DMS114 treated with DMSO at 0.1 percent for 48 hours (cell line): ENCODE measurements around the gene GRK5.
"Not testable (repeated sequence)": the region's sequence is repeated elsewhere in the genome, so short reads cannot be mapped to it uniquely, and the experiment has no call there.

Source experiments
- DNase-seq: peaks from one replicate; lab custom pipeline; 2025; ENCODE audit not compliant: unreplicated experiment; lab: John Stamatoyannopoulos, UW

The GRK5 gene

GRCh38 chr10:119431773-119432135 lies 224.4 kb downstream of the GRK5 start:
- no peak for DNase-seq

DNA sequence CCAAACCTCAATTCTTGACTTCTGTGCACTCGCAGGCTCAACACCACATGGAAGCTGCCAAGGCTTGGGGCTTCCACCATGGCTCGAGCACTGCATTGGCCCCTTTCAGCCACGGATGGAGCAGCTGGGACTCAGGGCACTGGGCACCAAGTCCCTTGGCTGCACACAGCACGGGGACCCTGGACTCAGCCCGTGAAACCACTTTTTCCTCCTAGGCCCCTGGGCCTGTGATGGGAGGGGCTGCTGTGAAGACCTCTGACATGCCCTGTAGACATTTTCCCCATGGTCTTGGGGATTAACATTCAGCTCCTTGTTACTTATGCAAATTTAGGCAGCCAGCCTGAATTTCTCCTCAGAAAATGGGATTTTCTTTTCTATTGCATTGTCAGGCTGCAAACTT lies 227.6 kb downstream of the GRK5 start:
- DNase-seq, result not testable (repeated sequence)

DNA sequence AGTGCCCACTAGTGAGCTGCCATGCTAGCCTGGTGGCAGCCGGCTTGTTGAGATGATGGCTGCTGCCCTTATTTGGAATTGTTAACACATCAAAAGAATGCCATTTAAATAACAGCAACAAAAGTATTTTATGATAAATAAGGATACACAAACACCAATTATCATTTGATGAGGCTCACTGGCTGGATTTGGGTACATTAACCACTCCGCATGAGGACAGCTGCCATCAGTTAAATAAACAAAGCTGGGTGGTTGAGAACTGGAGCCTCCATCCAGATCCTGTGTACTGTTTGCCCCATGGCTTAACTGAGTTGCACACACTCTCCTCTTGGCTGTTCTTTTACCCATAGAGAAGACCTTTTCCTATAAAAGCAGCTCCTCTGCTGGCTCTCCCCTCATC lies 231.3 kb downstream of the GRK5 start:
- DNase-seq, result no peak

- DNase-seq, result no peak
Observed at GRCh38 chr10:119439922-119440321, 232.6 kb downstream of the GRK5 start.

DNA sequence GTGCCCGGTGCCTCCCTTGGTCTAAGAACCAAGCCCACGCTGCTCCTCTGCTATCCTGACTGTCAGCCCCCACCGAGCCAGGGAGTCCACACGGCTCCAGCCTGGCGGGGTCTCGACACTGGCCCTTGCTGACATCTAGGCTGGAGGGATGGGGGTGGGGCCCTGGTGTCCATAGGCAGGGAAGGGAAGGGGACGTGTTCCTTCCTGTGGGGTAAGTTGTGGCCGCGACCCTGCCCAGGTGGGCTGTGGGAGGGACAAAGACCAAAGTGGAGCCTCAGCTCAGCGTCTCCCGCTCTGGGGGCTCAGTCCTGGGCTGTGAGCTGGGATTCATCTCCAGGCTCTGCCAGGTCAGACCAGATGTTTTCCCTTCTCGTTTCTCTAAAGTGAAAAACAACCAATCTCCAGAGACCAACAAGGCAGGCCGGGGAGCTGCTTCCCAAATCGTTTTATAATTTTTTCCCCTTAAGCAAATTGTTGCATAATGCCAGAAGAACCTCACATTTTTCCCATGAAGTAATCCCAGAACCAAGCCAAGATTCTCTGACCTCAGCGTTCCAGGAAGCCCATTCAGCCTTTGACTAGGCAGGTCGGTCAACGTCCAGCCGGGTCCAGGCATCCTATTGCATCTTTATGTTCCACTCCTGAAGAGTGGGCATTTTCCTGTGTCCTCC lies 233.9 kb downstream of the GRK5 start:
- DNase-seq, result no peak

DNA sequence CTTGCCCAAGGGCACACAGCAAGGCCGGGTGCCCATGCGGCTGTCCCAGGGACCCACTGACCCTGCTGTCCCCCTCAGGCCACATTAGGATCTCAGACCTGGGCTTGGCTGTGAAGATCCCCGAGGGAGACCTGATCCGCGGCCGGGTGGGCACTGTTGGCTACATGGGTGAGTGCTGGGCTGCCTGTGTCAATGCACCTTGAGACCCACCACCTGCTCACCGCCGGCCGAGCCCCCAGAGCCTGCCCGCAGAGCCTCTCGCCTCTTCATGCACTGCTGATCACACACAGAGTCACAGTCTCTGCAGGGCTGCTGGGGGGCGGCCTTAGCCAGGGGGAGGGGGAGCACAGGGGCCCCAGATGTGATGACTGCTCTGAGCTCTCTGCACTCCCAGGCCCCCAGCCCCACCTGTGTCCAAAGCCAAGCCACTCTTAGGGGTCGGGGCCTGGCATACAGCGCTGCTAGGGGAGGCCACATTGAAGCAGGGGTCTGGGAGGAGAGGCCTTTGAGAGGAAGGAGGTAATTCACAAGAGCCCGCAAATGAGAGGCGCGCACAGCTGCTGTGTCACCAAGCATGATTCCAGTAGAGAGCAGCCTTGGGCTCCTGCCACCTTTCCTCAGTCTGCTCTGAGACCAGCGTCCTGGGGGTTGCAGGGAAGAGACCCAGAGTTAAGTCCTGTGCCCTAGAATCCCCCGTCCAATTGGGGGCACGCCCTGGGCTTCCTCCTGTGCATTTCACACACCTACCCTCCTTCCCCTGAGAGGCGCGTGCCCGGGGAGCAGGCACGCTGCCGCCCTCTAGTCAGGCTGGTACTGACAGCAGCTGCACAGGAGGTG lies 234.8 kb downstream of the GRK5 start:
- no peak for DNase-seq

GRCh38 chr10:119442758-119443060 lies 235.3 kb downstream of the GRK5 start:
- DNase-seq, result no peak

GRCh38 chr10:119443441-119443840 lies 236.1 kb downstream of the GRK5 start:
- DNase-seq, result no peak

DNA sequence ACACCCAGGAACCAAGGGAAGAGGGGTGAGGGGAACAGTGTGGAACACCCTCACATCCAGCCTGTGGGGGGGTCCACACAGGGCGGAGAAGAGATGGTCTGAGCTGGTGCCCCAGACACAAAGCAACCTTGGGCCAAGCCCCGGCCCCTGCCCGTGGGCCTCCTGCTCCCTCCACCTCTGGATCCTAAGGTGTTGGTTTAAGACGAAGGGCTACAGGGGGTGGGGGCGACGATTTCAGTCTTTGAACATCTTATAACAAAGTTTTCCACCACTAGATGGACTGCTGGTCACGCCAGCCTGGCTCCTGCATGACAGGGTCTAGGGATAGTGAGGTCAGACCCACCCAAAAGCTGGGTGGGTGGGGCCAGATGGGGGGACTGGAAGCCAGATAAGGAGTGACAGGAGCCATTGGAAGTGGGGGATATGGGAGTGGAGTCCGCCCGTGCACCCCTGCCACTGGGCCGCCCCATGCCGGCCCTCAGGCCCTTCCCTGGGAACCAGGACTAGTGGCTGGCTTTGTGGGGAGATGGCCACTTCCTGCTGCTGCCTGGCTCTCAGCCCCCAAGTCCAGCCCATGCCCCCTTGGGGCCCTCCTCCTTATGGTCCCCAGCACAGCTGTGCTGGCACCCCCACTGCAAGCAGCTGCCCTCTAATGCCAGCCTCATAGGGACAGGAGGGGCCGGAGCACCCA lies 236.7 kb downstream of the GRK5 start:
- DNase-seq, result no peak

DNA sequence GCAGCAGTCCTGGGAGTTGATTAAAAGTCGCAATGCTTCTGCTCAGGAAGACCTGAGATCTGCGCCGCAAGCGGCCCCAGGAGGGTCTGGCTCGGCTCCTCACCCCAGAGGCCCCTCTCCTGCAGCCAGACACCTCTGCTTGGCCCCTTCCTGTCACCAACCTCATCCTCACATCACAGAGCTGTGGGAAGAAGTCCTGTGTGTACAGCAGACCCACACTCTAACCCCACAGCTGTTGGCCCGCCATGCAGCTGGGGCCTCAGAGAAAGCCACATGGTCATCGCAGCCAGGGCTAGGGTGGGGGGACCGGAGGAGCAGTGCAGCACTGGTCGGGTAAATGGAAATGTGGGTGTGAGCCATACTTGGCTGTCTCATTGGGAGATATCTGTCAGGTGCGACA lies 237.5 kb downstream of the GRK5 start:
- DNase-seq, result no peak

DNA sequence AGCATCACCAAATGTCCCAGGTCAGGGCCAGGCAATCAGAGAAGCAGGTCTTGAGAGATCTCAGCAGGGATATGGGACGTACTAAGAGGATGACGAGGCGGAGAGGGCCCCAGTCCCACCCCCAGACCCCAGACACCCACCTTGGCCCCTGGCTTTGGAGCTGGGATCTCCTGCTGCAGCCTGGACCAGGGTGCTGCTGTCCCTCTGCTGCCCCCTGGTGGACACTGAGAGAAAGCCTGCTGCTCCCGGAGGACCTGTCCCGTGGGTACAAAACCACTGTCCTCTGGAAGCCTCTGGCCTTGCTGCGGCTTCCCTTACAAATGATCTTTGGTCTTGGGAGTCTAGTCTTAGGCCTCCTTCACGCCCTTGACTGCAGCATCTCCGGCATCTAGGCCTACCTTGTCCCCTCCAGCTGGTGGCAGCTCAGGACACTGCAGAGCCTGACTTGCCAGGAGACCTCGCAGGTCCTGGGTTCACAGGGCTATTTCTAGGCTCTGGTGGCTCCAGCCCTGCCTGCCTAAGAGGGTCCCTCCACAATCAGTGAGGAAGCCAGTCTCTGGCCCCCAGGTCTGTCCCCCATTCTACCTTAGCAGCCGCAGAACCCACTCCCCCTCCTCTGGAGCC lies 238.1 kb downstream of the GRK5 start:
- DNase-seq, result peak; percentile 63

- no peak for DNase-seq
Observed at GRCh38 chr10:119445935-119446317, 238.6 kb downstream of the GRK5 start.

- no peak for DNase-seq
Observed at GRCh38 chr10:119446441-119447277, 239.3 kb downstream of the GRK5 start.

GRCh38 chr10:119447421-119447820 lies 240.1 kb downstream of the GRK5 start:
- DNase-seq, result no peak

DNA sequence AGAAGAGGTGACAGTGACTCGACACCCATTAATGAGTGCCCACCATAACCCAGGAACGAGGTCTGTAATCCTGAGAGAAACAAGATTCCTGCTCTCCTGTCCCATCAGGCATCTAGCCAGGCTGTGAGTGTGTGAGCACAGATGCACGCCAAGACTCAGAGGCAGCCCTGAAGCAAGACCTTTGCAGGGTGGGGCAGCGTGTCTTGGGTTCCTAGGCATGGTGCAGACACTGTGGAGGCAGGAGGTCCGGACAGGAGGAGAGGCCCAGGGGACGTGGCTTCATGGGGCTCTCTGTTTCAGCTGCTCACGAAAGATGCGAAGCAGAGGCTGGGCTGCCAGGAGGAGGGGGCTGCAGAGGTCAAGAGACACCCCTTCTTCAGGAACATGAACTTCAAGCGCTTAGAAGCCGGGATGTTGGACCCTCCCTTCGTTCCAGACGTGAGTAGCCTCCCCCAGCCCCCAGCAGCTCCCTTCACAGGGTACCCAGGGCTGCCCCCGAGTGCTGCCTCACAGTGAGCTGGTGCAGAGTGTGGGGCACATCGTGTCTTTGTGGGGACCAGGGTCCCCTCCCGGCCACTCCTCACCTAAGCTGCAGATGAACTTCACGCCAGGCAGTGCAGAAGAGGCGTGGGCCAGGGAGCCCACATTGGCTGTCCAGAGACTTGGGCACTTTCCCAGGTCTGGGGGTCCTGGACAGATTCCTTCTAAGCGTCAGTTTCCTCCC lies 240.6 kb downstream of the GRK5 start:
- DNase-seq, result no peak

- no peak for DNase-seq
Observed at GRCh38 chr10:119448628-119449584, 241.5 kb downstream of the GRK5 start.

- no peak for DNase-seq
Observed at GRCh38 chr10:119449760-119450461, 242.5 kb downstream of the GRK5 start.

- DNase-seq, result no peak
Observed at GRCh38 chr10:119450606-119451299, 243.4 kb downstream of the GRK5 start.
